Liver (tissue), 3 donors: ENCODE measurements around the gene RETN.

Experiments used
- EGR1 ChIP-seq, 2 donors: IDR thresholded peaks; 2 replicates each; pipeline ENCODE4 v1.6.1; 2016 to 2018; ENCODE audit warnings: antibody characterized with exemption in 2 of 2, low read depth in 2 of 2
- FOXA2 ChIP-seq: IDR thresholded peaks from 2 replicates; pipeline ENCODE4 v1.6.1; 2016; ENCODE audit warnings: antibody characterized with exemption
- GABPA ChIP-seq, 2 donors: IDR thresholded peaks in 1 of 2; conservative IDR thresholded peaks in 1 of 2; 2 replicates each; pipeline ENCODE4 v1.6.1; 2016; ENCODE audit warnings: antibody characterized with exemption in 2 of 2, mild to moderate bottlenecking in 1 of 2, moderate library complexity in 1 of 2
- RAD21 ChIP-seq, 2 donors: IDR thresholded peaks; 2 replicates each; pipeline ENCODE4 v1.6.1; 2016; ENCODE audit warnings: antibody characterized with exemption in 2 of 2, mild to moderate bottlenecking in 2 of 2
- SP1 ChIP-seq: IDR thresholded peaks from 2 replicates; pipeline ENCODE4 v1.6.1; 2018; ENCODE audit warnings: antibody characterized with exemption, mild to moderate bottlenecking
- TAF1 ChIP-seq: conservative IDR thresholded peaks from 2 replicates; pipeline ENCODE4 v1.6.1; 2016; ENCODE audit warnings: antibody characterized with exemption, mild to moderate bottlenecking
- YY1 ChIP-seq: IDR thresholded peaks from 2 replicates; pipeline ENCODE4 v1.6.1; 2016; ENCODE audit warnings: antibody characterized with exemption, mild to moderate bottlenecking
- TF ChIP-seq, protein P1 (sequence below): fragments of 150-350 bp; IDR thresholded peaks from 2 replicates; pipeline ENCODE4 v1.5.1; 2017; ENCODE audit warnings: improper control_type of control experiment, low read depth, low read length; ENCODE audit not compliant: missing input control
- TF ChIP-seq, protein P2 (sequence below): IDR thresholded peaks from 2 replicates; pipeline ENCODE4 v1.6.1; 2016; ENCODE audit warnings: antibody characterized with exemption, mild to moderate bottlenecking
- TF ChIP-seq, protein P3 (sequence below): IDR thresholded peaks from 2 replicates; pipeline ENCODE4 v1.6.1; 2016; ENCODE audit warnings: antibody characterized with exemption
- donor health status: healthy.
- donor health status: healthy.

DNA sequence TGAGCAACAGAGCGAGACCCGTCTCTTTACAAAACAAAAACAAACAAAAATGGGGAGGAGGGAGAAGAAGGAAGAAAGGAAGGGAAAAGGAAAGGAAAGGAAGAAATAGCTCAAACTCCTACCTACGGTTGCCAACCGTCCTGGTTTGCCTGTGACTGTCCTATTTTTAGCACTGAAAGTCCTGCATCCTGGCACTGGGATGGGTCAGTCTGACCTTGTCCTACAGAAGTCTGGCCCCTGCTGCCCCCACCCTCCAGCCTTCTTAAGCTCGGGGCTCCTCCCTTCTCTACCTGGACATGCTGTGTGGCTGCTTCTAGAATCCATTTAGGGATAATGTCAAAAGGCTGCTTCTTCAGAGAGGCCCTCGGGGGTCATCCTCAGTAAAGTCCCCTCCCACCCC is 33.2 kb upstream of the RETN start:
- TF ChIP-seq SP1 (no peak), YY1 (no peak), RAD21 (IDR thresholded peaks at IDR 0.05) (no peak), EGR1 (IDR thresholded peaks at IDR 0.05; ENCODE audit: low read depth in 2 of 2) (no peak), TAF1 (no peak), FOXA2 (no peak), GABPA (IDR thresholded peaks at IDR 0.05 in 1 of 2, conservative IDR thresholded peaks at IDR 0.05 in 1 of 2) (no peak)
- TF ChIP-seq, protein P1, sequence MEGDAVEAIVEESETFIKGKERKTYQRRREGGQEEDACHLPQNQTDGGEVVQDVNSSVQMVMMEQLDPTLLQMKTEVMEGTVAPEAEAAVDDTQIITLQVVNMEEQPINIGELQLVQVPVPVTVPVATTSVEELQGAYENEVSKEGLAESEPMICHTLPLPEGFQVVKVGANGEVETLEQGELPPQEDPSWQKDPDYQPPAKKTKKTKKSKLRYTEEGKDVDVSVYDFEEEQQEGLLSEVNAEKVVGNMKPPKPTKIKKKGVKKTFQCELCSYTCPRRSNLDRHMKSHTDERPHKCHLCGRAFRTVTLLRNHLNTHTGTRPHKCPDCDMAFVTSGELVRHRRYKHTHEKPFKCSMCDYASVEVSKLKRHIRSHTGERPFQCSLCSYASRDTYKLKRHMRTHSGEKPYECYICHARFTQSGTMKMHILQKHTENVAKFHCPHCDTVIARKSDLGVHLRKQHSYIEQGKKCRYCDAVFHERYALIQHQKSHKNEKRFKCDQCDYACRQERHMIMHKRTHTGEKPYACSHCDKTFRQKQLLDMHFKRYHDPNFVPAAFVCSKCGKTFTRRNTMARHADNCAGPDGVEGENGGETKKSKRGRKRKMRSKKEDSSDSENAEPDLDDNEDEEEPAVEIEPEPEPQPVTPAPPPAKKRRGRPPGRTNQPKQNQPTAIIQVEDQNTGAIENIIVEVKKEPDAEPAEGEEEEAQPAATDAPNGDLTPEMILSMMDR: no peak
- TF ChIP-seq, protein P2, sequence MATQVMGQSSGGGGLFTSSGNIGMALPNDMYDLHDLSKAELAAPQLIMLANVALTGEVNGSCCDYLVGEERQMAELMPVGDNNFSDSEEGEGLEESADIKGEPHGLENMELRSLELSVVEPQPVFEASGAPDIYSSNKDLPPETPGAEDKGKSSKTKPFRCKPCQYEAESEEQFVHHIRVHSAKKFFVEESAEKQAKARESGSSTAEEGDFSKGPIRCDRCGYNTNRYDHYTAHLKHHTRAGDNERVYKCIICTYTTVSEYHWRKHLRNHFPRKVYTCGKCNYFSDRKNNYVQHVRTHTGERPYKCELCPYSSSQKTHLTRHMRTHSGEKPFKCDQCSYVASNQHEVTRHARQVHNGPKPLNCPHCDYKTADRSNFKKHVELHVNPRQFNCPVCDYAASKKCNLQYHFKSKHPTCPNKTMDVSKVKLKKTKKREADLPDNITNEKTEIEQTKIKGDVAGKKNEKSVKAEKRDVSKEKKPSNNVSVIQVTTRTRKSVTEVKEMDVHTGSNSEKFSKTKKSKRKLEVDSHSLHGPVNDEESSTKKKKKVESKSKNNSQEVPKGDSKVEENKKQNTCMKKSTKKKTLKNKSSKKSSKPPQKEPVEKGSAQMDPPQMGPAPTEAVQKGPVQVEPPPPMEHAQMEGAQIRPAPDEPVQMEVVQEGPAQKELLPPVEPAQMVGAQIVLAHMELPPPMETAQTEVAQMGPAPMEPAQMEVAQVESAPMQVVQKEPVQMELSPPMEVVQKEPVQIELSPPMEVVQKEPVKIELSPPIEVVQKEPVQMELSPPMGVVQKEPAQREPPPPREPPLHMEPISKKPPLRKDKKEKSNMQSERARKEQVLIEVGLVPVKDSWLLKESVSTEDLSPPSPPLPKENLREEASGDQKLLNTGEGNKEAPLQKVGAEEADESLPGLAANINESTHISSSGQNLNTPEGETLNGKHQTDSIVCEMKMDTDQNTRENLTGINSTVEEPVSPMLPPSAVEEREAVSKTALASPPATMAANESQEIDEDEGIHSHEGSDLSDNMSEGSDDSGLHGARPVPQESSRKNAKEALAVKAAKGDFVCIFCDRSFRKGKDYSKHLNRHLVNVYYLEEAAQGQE: no peak
- TF ChIP-seq, protein P3, sequence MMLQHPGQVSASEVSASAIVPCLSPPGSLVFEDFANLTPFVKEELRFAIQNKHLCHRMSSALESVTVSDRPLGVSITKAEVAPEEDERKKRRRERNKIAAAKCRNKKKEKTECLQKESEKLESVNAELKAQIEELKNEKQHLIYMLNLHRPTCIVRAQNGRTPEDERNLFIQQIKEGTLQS: no peak
